CD4-positive, alpha-beta T cell treated with Interferon alpha-2 for 1 hour (primary cell): ENCODE results near the gene STRN3.
A peak's percentile ranks its signal among the peaks of the same experiment; 100 is the strongest.
"Not testable (repeated sequence)": the region's sequence is repeated elsewhere in the genome, so short reads cannot be mapped to it uniquely, and the experiment has no call there.

Experiments used
- DNase-seq, 2 donors: peaks; one replicate each; pipeline ENCODE4 v3.0.0-alpha.2; 2020 to 2022

Gene STRN3

GRCh38 chr14:30906752-30907658, 119.2 kb downstream of the STRN3 start:
- peak in 1 of 2 donors; percentile 7 for DNase-seq

GRCh38 chr14:30903285-30904124, 122.7 kb downstream of the STRN3 start:
- DNase-seq, result no peak

- not testable (repeated sequence) for DNase-seq
These were observed 129.1 kb downstream of the STRN3 start for GRCh38 chr14:30897121-30897520.

GRCh38 chr14:30896435-30896834, 129.7 kb downstream of the STRN3 start:
- no peak for DNase-seq

- DNase-seq, result no peak
These were observed 131.2 kb downstream of the STRN3 start for GRCh38 chr14:30894923-30895515.

- DNase-seq, result no peak
These were observed 132.4 kb downstream of the STRN3 start for GRCh38 chr14:30893819-30894218.

GRCh38 chr14:30889244-30889594, 137.0 kb downstream of the STRN3 start:
- no peak for DNase-seq

- no peak for DNase-seq
These were observed 137.5 kb downstream of the STRN3 start for GRCh38 chr14:30888480-30889243.

- DNase-seq, result no peak
These were observed 140.1 kb downstream of the STRN3 start for GRCh38 chr14:30885840-30886740.

- DNase-seq, result no peak
These were observed 141.3 kb downstream of the STRN3 start for GRCh38 chr14:30884901-30885300.

- DNase-seq, result no peak
These were observed 142.5 kb downstream of the STRN3 start for GRCh38 chr14:30883508-30884294.

GRCh38 chr14:30882431-30882830, 143.7 kb downstream of the STRN3 start:
- no peak for DNase-seq

- DNase-seq, result no peak
These were observed 149.5 kb downstream of the STRN3 start for GRCh38 chr14:30876692-30877091.

GRCh38 chr14:30875788-30876053, 150.5 kb downstream of the STRN3 start:
- DNase-seq, result no peak

GRCh38 chr14:30874999-30875787, 151.0 kb downstream of the STRN3 start:
- DNase-seq, result no peak

- peak; percentile 16 to 20 for DNase-seq
These were observed 151.8 kb downstream of the STRN3 start, which contains the start of gene COCH for GRCh38 chr14:30874120-30874998. TSS of gene COCH (plus strand) at chr14:30874559. CDS start at chr14:30874939, 380 bp downstream.

GRCh38 chr14:30873308-30874119, 152.7 kb downstream of the STRN3 start:
- no peak for DNase-seq

- DNase-seq, result no peak
These were observed 153.6 kb downstream of the STRN3 start for GRCh38 chr14:30872602-30873001.
